HG02571 (cell line): ENCODE measurements around the gene TTLL11.
"Not testable (repeated sequence)": the region's sequence is repeated elsewhere in the genome, so short reads cannot be mapped to it uniquely, and the experiment has no call there.

Experiments
- ATAC-seq: cut with Tn5 transposase; IDR thresholded peaks from one replicate; pipeline ENCODE4 v1.9.1; 2021; ENCODE audit warnings: mild to moderate bottlenecking, moderate library complexity; ENCODE audit not compliant: unreplicated experiment

TTLL11 gene

GRCh38 chr9:121800376-121800775, 292.7 kb downstream of the TTLL11 start:
- no peak for ATAC-seq

DNA sequence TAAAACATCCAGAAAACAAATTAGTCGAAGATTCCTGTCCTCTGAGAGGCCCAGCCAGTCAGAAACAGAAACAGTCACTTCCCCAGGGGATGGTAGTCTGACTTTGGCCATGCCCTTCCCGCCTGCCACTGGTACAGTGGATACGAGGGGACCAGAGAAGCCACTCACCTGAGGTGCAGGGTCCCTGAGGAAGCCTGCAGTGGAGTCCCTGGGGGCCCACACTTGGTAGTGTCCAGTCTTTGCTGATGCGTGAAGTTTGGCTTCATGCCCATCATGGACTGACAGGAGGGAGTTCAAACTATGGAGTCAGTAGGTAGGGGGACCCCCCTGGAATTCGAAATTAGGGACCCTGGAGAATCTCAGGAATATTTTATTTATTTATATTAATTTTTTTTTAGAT, 294.2 kb downstream of the TTLL11 start:
- no peak for ATAC-seq

GRCh38 chr9:121797081-121797480, 296.0 kb downstream of the TTLL11 start:
- ATAC-seq, result no peak

DNA sequence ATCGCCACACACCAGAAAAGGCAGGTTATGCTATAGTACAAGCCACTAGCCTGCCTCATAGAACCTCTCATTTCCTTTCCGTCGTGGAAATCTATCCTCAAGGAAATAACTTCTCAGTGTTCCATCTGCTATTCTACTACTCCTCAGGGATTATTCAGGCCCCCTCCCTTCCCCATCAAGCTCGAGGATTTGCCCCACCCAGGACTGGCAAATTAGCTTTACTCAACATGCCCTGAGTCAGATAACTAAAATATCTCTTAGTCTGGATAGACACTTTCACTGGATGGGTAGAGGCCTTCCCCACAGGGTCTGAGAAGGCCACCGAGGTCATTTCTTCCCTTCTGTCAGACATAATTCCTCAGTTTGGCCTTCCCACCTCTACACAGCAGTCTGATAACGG, 298.8 kb downstream of the TTLL11 start:
- not testable (repeated sequence) for ATAC-seq

- ATAC-seq, result not testable (repeated sequence)
These were observed 300.6 kb downstream of the TTLL11 start for GRCh38 chr9:121792476-121792875.

DNA sequence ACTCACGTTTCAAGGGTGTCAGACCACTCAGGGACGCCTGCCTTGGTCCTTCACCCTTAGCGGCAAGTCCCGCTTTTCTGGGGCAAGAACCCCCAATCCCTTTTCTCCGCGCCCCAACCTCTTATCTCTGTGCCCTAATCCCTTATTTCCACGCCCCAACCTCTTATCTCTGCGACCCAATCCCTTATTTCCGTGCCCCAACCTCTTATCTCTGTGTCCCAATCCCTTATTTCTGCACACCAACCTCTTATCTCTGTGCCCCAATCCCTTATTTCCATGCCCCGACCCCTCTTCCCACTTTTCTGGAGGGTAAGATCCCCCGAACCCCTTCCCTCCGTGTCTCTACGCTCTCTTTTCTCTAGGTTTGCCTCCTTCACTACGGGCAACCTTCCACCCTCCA, 302.3 kb downstream of the TTLL11 start:
- ATAC-seq, result no peak

GRCh38 chr9:121788686-121789366, 304.3 kb downstream of the TTLL11 start:
- no peak for ATAC-seq

GRCh38 chr9:121786998-121787422, 306.1 kb downstream of the TTLL11 start:
- ATAC-seq, result no peak

- ATAC-seq, result no peak
These were observed 306.6 kb downstream of the TTLL11 start for GRCh38 chr9:121786543-121786948.

- no peak for ATAC-seq
These were observed 307.2 kb downstream of the TTLL11 start for GRCh38 chr9:121785673-121786542.

DNA sequence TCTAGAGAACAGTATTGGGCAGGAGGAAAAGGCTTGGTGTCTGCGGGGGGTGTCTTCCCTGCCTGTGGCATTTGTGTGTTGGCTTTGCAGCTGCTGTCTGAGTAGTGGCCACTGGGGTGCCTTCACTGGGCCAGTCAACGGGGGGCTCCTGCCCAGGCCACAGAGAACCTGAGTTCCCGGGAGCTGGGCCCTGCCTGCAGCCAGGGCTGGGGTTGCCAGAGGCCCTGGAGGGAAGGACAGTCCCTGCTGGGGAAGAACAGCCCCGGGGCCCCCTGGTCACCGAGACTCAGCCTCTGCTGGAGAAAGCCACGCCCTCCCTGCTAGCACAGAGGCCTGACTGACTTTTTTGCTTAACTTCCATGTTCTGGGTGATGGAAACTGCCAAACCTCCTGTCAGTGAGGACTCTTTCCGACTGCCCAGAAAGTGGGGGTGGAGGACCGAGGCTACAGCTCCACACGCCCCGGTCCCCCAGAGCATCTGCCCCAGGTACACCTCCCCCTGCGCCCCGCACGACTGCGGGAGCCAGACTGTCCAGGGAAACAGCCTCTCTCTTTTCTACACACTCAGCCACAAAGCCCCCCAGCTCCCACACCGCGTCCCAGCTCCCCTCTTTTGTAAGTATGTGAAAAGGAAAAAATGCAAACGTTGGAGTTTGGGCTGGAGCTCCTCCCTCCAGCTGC, 308.2 kb downstream of the TTLL11 start:
- ATAC-seq, result no peak

- no peak for ATAC-seq
These were observed 309.3 kb downstream of the TTLL11 start for GRCh38 chr9:121783521-121784507.

DNA sequence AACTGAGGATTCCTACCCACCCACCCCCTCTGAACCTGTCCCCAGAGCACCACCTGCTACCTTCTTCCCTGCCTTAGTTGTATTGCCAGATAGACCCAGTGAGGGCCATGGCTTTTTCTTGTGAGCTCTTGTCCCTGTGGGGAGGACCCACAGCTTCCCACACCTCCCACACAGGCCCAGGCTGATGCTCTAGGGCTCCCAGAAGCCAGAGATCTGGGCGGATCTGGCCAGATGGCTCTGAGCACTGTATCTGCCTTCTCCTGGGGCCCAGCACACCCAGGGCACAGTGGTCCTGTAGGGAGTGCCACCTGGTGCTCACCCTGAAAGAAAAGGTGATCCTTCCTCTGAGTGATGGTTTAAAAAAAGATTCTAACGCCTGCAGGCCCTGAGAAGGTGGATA, 310.0 kb downstream of the TTLL11 start:
- ATAC-seq, result no peak

DNA sequence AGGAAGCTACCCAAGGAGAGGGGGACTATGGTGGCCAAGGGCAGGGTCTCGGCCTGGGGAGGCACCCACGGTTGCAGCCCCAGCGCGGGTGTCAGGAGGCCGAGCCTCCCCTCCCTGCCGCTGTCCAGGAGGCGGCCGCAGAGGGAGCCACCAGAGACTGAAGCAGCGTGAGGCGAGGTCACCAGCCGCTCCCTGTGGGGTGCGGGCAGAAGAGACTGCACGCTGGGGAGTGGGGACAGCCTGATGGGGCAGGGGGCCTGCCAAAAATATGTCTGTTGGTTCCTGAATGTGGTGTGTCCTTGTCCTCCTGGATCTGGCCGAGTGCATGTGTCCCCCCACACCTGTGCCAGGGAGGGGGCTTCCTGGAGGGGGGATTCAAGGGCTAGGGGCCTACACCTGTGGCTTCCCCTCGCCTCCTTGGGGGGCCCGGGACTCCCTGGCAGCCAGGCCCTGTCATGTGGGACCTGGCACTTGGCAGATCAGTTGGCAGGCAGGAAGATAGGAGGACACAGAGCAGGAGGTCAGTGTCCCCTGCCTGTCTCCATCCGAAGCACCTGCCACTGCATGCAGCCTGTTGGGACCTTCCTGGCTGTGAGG, 310.5 kb downstream of the TTLL11 start:
- ATAC-seq, result no peak

DNA sequence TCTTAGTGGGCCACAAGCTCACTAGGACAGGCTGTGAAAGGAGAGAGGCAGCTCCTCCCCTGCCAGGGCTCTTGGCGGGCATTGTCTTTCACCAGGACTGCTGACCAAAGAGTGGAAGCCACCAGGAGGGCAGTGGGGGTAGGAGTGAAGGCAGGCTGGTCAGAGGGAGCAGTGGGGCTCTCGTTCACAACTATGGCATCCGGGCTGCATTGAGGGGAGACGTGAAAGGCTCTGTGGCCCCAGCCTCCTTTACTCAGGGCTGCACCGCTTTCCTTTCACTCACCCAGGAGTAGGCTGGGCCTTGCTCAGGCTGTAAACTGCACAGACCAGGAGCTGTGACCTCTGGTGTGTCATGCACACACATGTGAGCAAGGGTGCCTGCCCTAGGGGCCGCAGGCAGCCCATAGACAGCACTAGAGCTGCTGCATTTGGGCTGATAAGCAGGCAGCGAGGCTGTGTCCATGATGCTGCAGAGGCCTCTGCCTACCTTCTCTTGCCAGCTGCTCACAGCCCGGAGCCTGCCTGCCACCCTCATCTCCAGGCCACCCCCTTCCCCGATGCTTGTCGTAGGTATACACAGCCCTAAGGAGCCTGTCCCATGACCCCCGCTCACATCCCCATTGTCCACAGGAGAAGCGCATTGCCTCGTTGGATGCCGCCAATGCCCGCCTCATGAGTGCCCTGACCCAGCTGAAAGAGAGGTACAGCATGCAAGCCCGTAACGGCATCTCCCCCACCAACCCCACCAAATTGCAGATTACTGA, 311.2 kb downstream of the TTLL11 start:
- ATAC-seq, result no peak

DNA sequence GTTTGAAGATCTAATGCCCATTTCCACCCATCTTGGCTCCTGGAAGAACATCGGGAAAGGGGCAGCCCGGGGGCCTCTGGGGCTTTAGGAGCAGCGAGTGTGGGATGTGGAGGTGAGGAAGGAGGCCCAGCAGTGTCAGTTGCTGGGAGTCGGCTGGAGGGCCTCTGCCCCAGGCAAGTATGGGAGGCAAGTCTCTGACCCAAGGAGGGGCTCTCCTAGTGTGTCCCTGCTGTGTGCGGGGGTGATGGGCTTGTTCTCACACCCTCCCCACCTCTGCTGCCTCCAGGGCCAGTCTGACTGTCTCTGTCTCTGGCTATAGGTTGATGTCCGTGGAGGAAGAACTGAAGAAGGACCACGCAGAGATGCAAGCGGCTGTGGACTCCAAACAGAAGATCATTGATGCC, 312.0 kb downstream of the TTLL11 start:
- ATAC-seq, result no peak

DNA sequence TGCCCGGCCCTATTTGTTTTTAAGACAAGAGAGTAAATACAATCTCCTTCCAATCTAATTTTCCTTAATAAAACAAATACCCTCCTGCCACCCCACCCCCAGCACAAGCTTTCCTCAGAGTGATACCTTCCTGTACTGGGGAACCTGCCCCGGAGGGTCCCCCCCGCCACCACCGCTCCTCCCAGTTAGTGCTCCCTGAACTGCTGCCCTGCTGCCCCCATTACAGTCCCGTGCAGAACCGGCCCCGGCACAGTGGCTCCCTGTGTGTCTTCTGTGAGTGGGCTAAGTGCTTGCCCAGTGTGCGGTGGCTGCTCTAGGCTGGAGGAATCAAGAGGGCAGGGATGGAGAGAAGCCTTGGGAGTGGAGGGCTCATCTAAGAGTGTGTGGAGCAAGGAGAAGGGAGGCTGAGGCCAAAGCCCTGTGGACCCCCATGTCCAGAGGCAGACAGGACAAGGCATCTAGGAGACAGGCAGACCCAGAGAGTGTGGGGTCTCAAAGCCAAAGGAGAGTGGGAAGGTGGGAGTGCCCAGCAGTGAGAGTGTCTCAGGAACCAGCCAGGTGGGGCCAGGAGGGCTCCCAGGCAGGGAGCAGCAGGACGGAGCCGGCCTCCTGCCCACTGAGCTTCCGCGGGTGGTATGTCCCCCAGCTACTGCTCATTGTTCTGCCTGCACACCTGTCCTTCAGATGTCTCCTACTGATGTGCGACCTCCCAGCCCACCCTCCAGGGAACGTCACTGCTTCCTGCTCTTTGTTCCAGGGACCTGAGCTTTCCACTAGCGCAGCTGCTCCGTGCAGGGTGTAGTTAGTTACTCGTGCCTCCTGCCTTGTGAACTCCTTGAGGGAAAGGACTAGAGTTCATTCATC, 312.7 kb downstream of the TTLL11 start:
- no peak for ATAC-seq

DNA sequence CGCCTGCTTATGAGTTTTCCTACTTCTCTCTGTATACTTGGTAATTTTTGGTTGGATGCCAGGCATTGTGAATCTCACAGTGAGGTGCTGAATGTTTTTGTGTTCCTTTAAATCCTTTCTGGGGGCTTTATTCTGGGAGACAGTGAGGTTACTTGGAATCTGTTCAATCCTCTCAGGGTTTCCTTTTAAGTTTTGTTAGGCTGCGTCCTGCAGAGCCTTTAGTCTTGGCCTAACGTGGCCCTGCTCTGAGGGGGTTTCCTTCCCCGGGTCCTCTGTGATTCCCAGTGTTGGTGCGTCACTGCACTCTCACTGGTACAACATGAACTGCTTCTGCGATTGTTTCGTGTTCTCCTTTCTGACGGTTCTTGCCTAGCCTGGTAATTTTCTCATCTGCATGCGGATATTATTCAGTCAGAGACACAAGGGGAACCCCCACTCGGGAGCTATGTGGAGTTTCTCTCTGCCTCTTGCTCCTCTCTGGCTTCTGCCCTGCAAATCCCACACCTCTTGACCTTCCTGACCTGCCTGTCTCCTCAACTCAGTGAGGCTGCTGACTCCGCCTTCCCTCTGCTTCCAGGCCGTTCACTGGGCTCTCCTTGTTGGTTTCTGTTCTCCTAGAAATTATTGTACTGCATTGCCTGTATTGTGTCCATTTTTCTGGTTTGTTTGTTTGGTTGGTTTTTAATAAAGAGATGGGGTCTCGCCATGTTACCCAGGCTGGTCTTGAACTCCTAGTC, 313.6 kb downstream of the TTLL11 start:
- ATAC-seq, result no peak
